Motor neuron (in vitro differentiated cells): Measurements from ENCODE around the gene CIBAR2. TPM values are rescaled to one million over a fixed set of nuclear protein-coding genes. Genes with fewer than 3 reads are reported as not detected.
"Not testable (repeated sequence)": the region's sequence is repeated elsewhere in the genome, so short reads cannot be mapped to it uniquely, and the experiment has no call there.

Source experiments
- ATAC-seq, 8 experiments: fragments of 200-7000 bp; cut with Tn5 transposase; replicated peaks in 6 of 8; 2 replicates each; pipeline ENCODE4 v1.8.0; 2021; ENCODE audit warnings: mild to moderate bottlenecking in 8 of 8, moderate library complexity in 8 of 8
- H3K27ac ChIP-seq, 2 donors: fragments of 250-450 bp; sonication (Bioruptor Pico); 2 replicates each; pipeline ENCODE4 v1.9.0; 2021; ENCODE audit warnings: antibody characterized with exemption in 2 of 2, mild to moderate bottlenecking in 2 of 2, moderate library complexity in 1 of 2
- H3K4me1 ChIP-seq, 2 donors: fragments of 250-450 bp; sonication (Bioruptor Pico); replicated peaks in 1 of 2; 2 replicates each; pipeline ENCODE4 v1.6.1; 2021; ENCODE audit warnings: antibody characterized with exemption in 2 of 2, mild to moderate bottlenecking in 2 of 2, moderate library complexity in 1 of 2
- H3K4me3 ChIP-seq, 5 donors: fragments of 250-450 bp; sonication (Bioruptor Pico); 2 replicates each; pipeline ENCODE4 v1.9.0; 2021; ENCODE audit warnings: antibody characterized with exemption in 5 of 5, mild to moderate bottlenecking in 5 of 5, moderate library complexity in 4 of 5
- WGBS, 10 experiments: fragments of 450-650 bp; shearing (Covaris generic); methylation state at CpG; one replicate each; pipeline ENCODE4 v1.0.0; 2022; 5-methylcytosine and 5-hydroxymethylcytosine counted together
- in situ Hi-C, 9 experiments: fragments of 400-800 bp; cut with MboI; loops; one replicate each; pipeline ENCODE4 v1.15.0; 2021; ENCODE audit warnings: low sequenced_read_pairs in 9 of 9, low pct_unique_long_range_greater_than_20kb in 2 of 9; ENCODE audit not compliant: unreplicated experiment in 9 of 9
- total RNA-seq, 8 experiments: library from RNA; unstranded; fragments of 300-600 nt; gene quantifications; 2 replicates each; pipeline versions ENCODE4 v1.2.3 to v1.2.4, GENCODE V29; 2022

The CIBAR2 gene
- total RNA-seq, 8 experiments from 2014 or later, result 0.37 to 19.0 (median 0.98) TPM; not detected in 3

DNA sequence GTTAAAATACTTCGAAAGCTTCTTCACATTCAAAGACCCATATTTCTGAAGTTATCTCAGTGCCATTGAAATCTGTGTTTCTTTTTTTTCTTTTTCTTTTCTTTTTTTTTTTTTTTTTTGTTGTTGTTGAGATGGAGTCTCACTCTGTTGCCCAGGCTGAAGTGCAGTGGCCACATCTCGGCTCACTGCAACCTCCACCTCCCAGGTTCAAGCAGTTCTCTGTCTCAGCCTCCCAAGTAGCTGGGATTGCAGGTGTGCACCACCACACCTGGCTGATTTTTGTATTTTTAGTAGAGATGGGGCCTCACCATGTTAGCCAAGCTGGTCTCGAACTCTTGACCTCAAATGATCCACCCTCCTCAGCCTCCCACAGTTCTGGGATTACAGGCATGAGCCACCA, 58.0 kb downstream of the CIBAR2 start:
- in situ Hi-C loops, H3K4me3 ChIP-seq, ATAC-seq, H3K27ac ChIP-seq: not testable (repeated sequence)
- 60 to 100% (median 100%) methylated on average over 1 to 3 of the region's 3 CpGs; no CpG with 5 or more reads in 1 of the 10 experiments for WGBS, 10 experiments
- H3K4me1 ChIP-seq, result peaks cover 7 to 20% of the 10 kb centered on the region in 2 donors

DNA sequence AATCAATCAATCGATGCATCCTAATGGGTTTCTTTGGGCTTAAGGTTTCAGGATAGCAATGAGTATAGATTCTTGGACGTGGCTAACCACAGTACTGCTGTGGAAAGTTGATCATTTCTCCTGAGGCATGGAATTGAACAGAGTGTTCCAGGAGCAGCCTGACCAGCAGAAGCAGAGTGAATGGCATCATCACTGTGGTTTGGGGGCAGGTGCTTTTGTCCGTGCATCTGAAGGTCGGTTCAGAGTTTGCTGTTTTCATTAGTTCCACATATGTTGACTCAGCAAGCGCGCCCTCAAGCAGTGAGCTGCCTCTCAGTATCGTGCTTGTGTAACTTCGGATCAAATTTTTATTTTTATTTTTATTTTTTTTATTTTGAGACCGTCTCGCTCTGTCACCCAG, 59.7 kb downstream of the CIBAR2 start:
- Histone ChIP-seq H3K4me1 (peaks cover 7 to 20% of the 10 kb centered on the region in 2 donors), H3K4me3 (no peak overlapping the region), H3K27ac (no peak overlapping the region)
- WGBS, 10 experiments, result 90 to 100% (median 97%) methylated on average over 3 to 6 of the region's 10 CpGs; no CpG with 5 or more reads in 2 of the 10 experiments
- in situ Hi-C loops, result no loop called here
- no peak for ATAC-seq

DNA sequence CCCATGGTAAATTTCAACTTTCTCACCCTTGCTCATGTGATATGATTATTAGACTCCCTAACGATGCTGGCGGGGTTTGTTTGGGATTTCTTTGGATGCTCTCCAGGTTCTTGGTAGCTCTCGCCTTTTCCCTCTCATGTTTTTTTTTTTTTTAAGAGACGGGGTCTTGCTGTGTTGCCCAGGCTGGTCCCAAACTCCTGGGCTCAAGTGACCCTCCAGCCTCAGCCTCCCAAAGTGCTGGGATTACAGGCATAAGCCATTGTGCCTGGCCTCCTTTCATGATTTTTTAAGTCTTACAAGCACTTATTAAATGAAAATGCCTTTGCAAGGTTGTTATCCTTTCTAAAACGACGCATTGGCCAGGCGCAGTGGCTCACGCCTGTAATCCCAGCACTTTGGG, 60.6 kb downstream of the CIBAR2 start:
- no peak for ATAC-seq
- WGBS, 10 experiments, result 80 to 100% (median 95%) methylated on average over 1 to 6 of the region's 8 CpGs; no CpG with 5 or more reads in 5 of the 10 experiments
- Histone ChIP-seq H3K4me3 (no peak overlapping the region), H3K4me1 (peaks cover 7 to 20% of the 10 kb centered on the region in 2 donors), H3K27ac (no peak overlapping the region)
- in situ Hi-C loops, result no loop called here

DNA sequence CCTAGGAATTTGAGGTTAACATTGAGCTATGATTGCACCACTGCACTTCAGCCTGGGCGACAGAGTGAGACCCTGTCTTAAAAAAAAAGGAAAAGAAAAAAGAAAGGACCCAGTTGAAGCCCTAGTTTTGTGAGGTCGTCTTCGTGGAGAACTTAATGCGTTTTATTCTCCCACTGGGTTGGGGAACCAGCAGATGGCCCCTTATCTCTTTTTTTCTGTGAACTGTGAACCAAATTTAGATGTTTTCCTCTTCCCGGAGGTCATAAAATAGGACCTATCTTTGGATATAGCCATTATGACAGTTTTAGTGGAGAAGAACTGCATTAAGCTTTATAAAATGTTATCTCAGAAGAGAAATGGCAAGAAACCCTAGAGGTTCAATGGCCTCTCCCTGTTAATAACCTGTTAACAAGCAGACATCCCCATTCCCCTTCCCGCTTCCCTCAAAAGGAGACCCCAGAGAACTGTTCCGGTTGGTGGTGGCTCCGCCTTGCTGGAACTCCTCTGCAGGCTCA, 61.1 kb downstream of the CIBAR2 start:
- ATAC-seq, result no peak
- no peak overlapping the region for H3K27ac ChIP-seq
- H3K4me1 ChIP-seq, result peaks cover 7 to 16% of the 10 kb centered on the region in 2 donors
- in situ Hi-C loops, result no loop called here
- H3K4me3 ChIP-seq, result no peak overlapping the region
- WGBS, 10 experiments, result 75 to 100% (median 90%) methylated on average over 2 to 8 of the region's 8 CpGs

DNA sequence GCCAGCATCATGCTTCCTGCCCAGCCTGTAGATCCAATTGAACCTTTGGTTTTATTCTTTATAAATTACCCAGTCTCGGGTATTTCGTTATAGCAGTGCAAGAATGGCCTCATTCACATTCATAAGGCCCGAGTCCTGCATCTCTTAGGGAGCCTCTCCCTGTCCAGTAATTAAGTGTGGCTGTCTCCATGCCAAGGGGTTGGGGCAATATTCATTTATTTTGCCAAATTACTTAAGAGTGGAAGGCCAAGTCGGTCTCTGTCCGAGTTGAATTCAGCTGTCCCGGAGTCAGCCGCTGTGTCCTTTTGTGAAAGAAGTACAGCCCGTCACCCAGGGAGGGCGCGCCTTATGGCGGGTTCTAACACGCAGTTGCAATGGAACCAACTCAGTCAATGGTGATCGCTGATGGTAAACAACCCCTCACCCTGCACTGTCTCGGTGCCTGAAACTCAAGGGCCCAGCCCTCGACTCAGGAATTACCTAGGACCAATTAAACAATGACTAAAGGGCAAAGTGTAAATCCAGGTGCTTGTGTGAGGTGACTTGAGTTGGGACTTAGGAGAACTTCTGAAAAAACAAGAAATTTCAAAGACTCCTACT, 62.5 kb downstream of the CIBAR2 start:
- peaks cover 0 to 4% of the 10 kb centered on the region in 2 donors for H3K4me1 ChIP-seq
- ATAC-seq, result no peak
- 82 to 96% (median 92%) methylated on average over 4 to 12 of the region's 15 CpGs; no CpG with 5 or more reads in 3 of the 10 experiments for WGBS, 10 experiments
- in situ Hi-C loops, result no loop called here
- H3K27ac ChIP-seq, result no peak overlapping the region
- no peak overlapping the region for H3K4me3 ChIP-seq

DNA sequence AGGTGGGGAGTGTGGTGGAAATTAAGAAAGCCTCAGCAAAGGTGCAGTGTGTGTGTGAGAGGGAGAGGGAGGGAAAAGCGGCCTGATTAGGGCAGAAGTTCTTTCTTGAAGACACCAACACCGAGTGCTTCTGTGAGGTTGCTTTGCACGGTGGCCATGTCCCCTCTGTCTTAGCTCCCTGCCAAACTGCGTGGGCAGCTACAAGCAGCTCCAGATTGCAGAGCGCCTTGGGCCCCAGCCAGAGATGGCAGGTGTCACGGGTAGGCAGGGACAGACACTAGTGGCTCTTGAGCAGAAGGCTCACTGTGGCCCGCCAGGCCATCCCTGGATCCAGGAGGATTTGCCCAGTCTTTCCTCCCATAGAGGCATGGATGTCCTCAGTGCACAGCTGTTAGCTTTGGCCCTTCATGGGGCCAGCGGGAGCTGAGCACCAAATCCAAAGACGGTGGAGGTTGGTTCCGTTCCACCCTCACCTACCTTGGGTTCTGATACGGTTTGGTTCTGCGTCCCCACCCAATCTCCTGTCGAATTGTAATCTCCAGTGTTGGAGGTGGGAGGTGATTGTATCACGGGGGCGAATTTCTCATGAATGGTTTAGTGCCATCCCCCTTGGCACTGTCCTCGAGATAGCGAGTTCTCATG, 63.2 kb downstream of the CIBAR2 start:
- WGBS, 10 experiments, result 69 to 100% (median 100%) methylated on average over 2 to 9 of the region's 17 CpGs; no CpG with 5 or more reads in 3 of the 10 experiments
- Histone ChIP-seq H3K4me1 (peaks cover 0 to 4% of the 10 kb centered on the region in 2 donors), H3K27ac (no peak overlapping the region), H3K4me3 (no peak overlapping the region)
- in situ Hi-C loops, result no loop called here
- no peak for ATAC-seq

Other genes starting within 250 kb of the CIBAR2 start
- gene ZDHHC7, start 100.9 kb downstream of the CIBAR2 start, total RNA-seq, result 100 to 1,000 TPM in 3 of 8 experiments, 10 to 100 TPM in 5; 13.8 to 273 (median 25.8) TPM
- gene KIAA0513, start 84.7 kb downstream of the CIBAR2 start, total RNA-seq, result 10 to 100 TPM; 13.4 to 47.7 (median 16.8) TPM